Uterus (tissue), 4 donors: ENCODE measurements around the gene CHAF1A. TPM values are rescaled to one million over a fixed set of nuclear protein-coding genes. Genes with fewer than 3 reads are reported as not detected.

Source experiments
- DNase-seq, 2 donors: peaks; one replicate each; pipeline ENCODE4 v3.0.0-alpha.2; 2019 to 2020
- H3K27ac ChIP-seq, 2 donors: fragments of 200-600 bp; sonication (generic); 1 replicate in 1 of 2; 2 replicates in 1 of 2; pipeline ENCODE4 v1.5.1; 2016 to 2018
- H3K27me3 ChIP-seq, 2 donors: fragments of 200-600 bp; sonication (generic); one replicate each; pipeline ENCODE4 v1.5.1; 2018 to 2019; ENCODE audit warnings: control low read depth in 1 of 2
- H3K36me3 ChIP-seq, 2 donors: fragments of 200-600 bp; sonication (generic); one replicate each; pipeline ENCODE4 v1.5.1; 2019; ENCODE audit warnings: control low read depth in 1 of 2
- H3K4me1 ChIP-seq, 2 donors: fragments of 200-600 bp; sonication (generic); one replicate each; pipeline ENCODE4 v1.5.1; 2018 to 2019; ENCODE audit warnings: control low read depth in 1 of 2
- H3K4me3 ChIP-seq, 2 donors: fragments of 200-600 bp; sonication (generic); 1 replicate in 1 of 2; 2 replicates in 1 of 2; pipeline ENCODE4 v1.5.1; 2018 to 2019; ENCODE audit warnings: mild to moderate bottlenecking in 1 of 2
- H3K9me3 ChIP-seq, 2 donors: fragments of 200-600 bp; sonication (generic); one replicate each; pipeline ENCODE4 v1.5.1; 2019; ENCODE audit warnings: control low read depth in 1 of 2
- POLR2A ChIP-seq, 2 donors: fragments of 450-650 bp; IDR thresholded peaks; one replicate each; pipeline ENCODE4 v1.6.1; 2016; ENCODE audit warnings: antibody characterized with exemption in 2 of 2, mild to moderate bottlenecking in 1 of 2, moderate library complexity in 1 of 2
- intact Hi-C: fragments of 100-400 bp; cut with DNase I; formaldehyde crosslinking; loops from one replicate; pipeline ENCODE4 v1.15.1; 2023; ENCODE audit warnings: low total_unique reads
- total RNA-seq, 4 donors: library from RNA; depleted of rRNA in 3 of 4; stranded (reverse); fragments of >200 nt in 3 of 4; gene quantifications; one replicate each; pipeline versions ENCODE4 v1.1.0 to v1.2.4, GENCODE V29; 2014 to 2023
- TF ChIP-seq, protein P1 (sequence below), 4 experiments: fragments of 200-600 bp in 2 of 4; fragments of 450-650 bp in 2 of 4; sonication (generic) in 2 of 4; IDR thresholded peaks; one replicate each; pipeline ENCODE4 v1.5.1; 2016 to 2019; ENCODE audit warnings: antibody characterized with exemption in 4 of 4, mild to moderate bottlenecking in 2 of 4, moderate library complexity in 1 of 4
- donor health status: DM: yes; HTN: yes; CAD: no.

Gene CHAF1A
- total RNA-seq, 4 donors from 2014 or later: 0.59 to 12.9 (median 8.0) TPM

- H3K9me3 ChIP-seq: no peaks in the 10 kb centered on the region
- H3K4me1 ChIP-seq: no peaks in the 10 kb centered on the region
- H3K36me3 ChIP-seq: no peaks in the 10 kb centered on the region
- DNase-seq: no peak
- TF ChIP-seq, protein P1, sequence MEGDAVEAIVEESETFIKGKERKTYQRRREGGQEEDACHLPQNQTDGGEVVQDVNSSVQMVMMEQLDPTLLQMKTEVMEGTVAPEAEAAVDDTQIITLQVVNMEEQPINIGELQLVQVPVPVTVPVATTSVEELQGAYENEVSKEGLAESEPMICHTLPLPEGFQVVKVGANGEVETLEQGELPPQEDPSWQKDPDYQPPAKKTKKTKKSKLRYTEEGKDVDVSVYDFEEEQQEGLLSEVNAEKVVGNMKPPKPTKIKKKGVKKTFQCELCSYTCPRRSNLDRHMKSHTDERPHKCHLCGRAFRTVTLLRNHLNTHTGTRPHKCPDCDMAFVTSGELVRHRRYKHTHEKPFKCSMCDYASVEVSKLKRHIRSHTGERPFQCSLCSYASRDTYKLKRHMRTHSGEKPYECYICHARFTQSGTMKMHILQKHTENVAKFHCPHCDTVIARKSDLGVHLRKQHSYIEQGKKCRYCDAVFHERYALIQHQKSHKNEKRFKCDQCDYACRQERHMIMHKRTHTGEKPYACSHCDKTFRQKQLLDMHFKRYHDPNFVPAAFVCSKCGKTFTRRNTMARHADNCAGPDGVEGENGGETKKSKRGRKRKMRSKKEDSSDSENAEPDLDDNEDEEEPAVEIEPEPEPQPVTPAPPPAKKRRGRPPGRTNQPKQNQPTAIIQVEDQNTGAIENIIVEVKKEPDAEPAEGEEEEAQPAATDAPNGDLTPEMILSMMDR (IDR thresholded peaks at IDR 0.05): no peak
- TF ChIP-seq POLR2A (IDR thresholded peaks at IDR 0.05): no peak
- no peak overlapping the region for H3K27ac ChIP-seq
- H3K4me3 ChIP-seq: no peak overlapping the region
- intact Hi-C loops: no loop called here
- H3K27me3 ChIP-seq: no peaks in the 10 kb centered on the region
These were observed 42.3 kb upstream of the CHAF1A start for GRCh38 chr19:4360081-4360569.

GRCh38 chr19:4360641-4361151 lies 41.7 kb upstream of the CHAF1A start:
- intact Hi-C loops: no loop called here
- no peak overlapping the region for H3K27ac ChIP-seq
- H3K4me3 ChIP-seq: no peak overlapping the region
- H3K9me3 ChIP-seq: no peaks in the 10 kb centered on the region
- H3K27me3 ChIP-seq: no peaks in the 10 kb centered on the region
- DNase-seq: no peak
- no peak for TF ChIP-seq POLR2A (IDR thresholded peaks at IDR 0.05)
- TF ChIP-seq, protein P1 (IDR thresholded peaks at IDR 0.05): no peak
- no peaks in the 10 kb centered on the region for H3K36me3 ChIP-seq
- H3K4me1 ChIP-seq: no peaks in the 10 kb centered on the region

GRCh38 chr19:4361152-4362046 lies 41.0 kb upstream of the CHAF1A start:
- Histone ChIP-seq H3K27me3 (no peaks in the 10 kb centered on the region), H3K4me1 (no peaks in the 10 kb centered on the region), H3K27ac (no peak overlapping the region), H3K9me3 (no peaks in the 10 kb centered on the region), H3K4me3 (no peak overlapping the region), H3K36me3 (no peaks in the 10 kb centered on the region)
- no peak for DNase-seq
- intact Hi-C loops: no loop called here
- TF ChIP-seq POLR2A (IDR thresholded peaks at IDR 0.05): no peak
- TF ChIP-seq, protein P1 (IDR thresholded peaks at IDR 0.05): no peak

- no peaks in the 10 kb centered on the region for H3K4me1 ChIP-seq
- no peak overlapping the region for H3K4me3 ChIP-seq
- H3K27me3 ChIP-seq: no peaks in the 10 kb centered on the region
- no peak for DNase-seq
- TF ChIP-seq, protein P1 (IDR thresholded peaks at IDR 0.05): no peak
- TF ChIP-seq POLR2A (IDR thresholded peaks at IDR 0.05): no peak
- no peaks in the 10 kb centered on the region for H3K36me3 ChIP-seq
- intact Hi-C loops: no loop called here
- H3K27ac ChIP-seq: no peak overlapping the region
- H3K9me3 ChIP-seq: no peaks in the 10 kb centered on the region
These were observed 40.2 kb upstream of the CHAF1A start for GRCh38 chr19:4362101-4362828.
